GM19397 (cell line): ENCODE measurements around the gene MEGF9.
A peak's percentile ranks its signal among the peaks of the same experiment; 100 is the strongest.
"Not testable (repeated sequence)": the region's sequence is repeated elsewhere in the genome, so short reads cannot be mapped to it uniquely, and the experiment has no call there.

Source experiments
- ATAC-seq: cut with Tn5 transposase; IDR thresholded peaks from one replicate; pipeline ENCODE4 v1.9.1; 2021; ENCODE audit warnings: mild to moderate bottlenecking, moderate library complexity; ENCODE audit not compliant: unreplicated experiment

The MEGF9 gene

GRCh38 chr9:120714088-120714845 lies at the start of gene MEGF9:
MEGF9 (minus strand) TSS chr9:120714470; CDS start chr9:120714358, 112 bp downstream.
- ATAC-seq = peak; percentile 97

GRCh38 chr9:120761006-120761405 lies 46.7 kb upstream of the MEGF9 start:
- ATAC-seq = no peak

- no peak for ATAC-seq
These were observed 45.6 kb upstream of the MEGF9 start for GRCh38 chr9:120759755-120760400.

- no peak for ATAC-seq
These were observed 44.3 kb upstream of the MEGF9 start for GRCh38 chr9:120758544-120758943.

- no peak for ATAC-seq
These were observed 43.0 kb upstream of the MEGF9 start for GRCh38 chr9:120757026-120757913.

- no peak for ATAC-seq
These were observed 42.3 kb upstream of the MEGF9 start for GRCh38 chr9:120756531-120756930.

GRCh38 chr9:120755810-120756434 lies 41.7 kb upstream of the MEGF9 start:
- ATAC-seq = no peak

- no peak for ATAC-seq
These were observed 40.8 kb upstream of the MEGF9 start for GRCh38 chr9:120755044-120755443.

GRCh38 chr9:120750421-120750820 lies 36.2 kb upstream of the MEGF9 start:
- ATAC-seq = no peak

GRCh38 chr9:120746366-120746765 lies 32.1 kb upstream of the MEGF9 start:
- not testable (repeated sequence) for ATAC-seq

- no peak for ATAC-seq
These were observed 31.0 kb upstream of the MEGF9 start for GRCh38 chr9:120745278-120745677.

GRCh38 chr9:120742951-120743416 lies 28.7 kb upstream of the MEGF9 start:
- no peak for ATAC-seq

GRCh38 chr9:120741701-120742100 lies 27.4 kb upstream of the MEGF9 start:
- no peak for ATAC-seq

- no peak for ATAC-seq
These were observed 26.9 kb upstream of the MEGF9 start for GRCh38 chr9:120741191-120741590.

- ATAC-seq = no peak
These were observed 25.9 kb upstream of the MEGF9 start for GRCh38 chr9:120740132-120740531.

- ATAC-seq = no peak
These were observed 23.3 kb upstream of the MEGF9 start for GRCh38 chr9:120737416-120738165.

GRCh38 chr9:120736881-120737280 lies 22.6 kb upstream of the MEGF9 start:
- no peak for ATAC-seq

- ATAC-seq = no peak
These were observed 21.3 kb upstream of the MEGF9 start for GRCh38 chr9:120735415-120736126.

GRCh38 chr9:120734607-120735410 lies 20.5 kb upstream of the MEGF9 start:
- no peak for ATAC-seq
